HG03439 (cell line): ENCODE results near the gene KLHL7.
"Not testable (repeated sequence)": the region's sequence is repeated elsewhere in the genome, so short reads cannot be mapped to it uniquely, and the experiment has no call there.

Source experiments
- ATAC-seq: cut with Tn5 transposase; IDR thresholded peaks from one replicate; pipeline ENCODE4 v1.9.1; 2021; ENCODE audit warnings: mild to moderate bottlenecking, moderate library complexity; ENCODE audit not compliant: unreplicated experiment

Gene KLHL7

GRCh38 chr7:23106823-23107663 is 1.5 kb downstream of the KLHL7 start:
- ATAC-seq = no peak

- no peak for ATAC-seq
These were observed 2.2 kb downstream of the KLHL7 start for GRCh38 chr7:23107781-23108180.

GRCh38 chr7:23108995-23109394 is 3.4 kb downstream of the KLHL7 start:
- ATAC-seq = no peak

GRCh38 chr7:23109470-23109869 is 3.9 kb downstream of the KLHL7 start:
- no peak for ATAC-seq

- ATAC-seq = no peak
These were observed 9.3 kb downstream of the KLHL7 start for GRCh38 chr7:23114896-23115295.

DNA sequence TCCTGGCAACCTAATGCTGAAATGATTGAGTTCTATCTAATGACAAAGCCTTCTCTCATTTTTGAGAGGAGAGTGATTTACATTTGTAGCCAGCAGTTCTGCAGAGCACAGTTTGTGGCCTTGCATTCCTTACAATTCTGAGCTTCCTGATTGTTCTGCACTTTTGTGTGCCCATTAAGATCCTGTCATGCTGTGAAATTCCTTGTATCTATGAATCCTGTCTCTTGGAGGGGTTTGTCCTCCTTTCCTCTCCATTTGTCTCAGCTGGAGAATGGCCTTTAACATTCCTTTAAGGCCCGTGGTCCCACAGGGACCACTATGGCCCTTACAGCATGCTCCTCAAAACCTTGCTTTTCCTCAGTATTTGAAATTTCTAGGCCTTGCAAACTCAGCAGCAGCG is 10.4 kb downstream of the KLHL7 start:
- no peak for ATAC-seq

GRCh38 chr7:23117841-23118240 is 12.3 kb downstream of the KLHL7 start:
- ATAC-seq = no peak

DNA sequence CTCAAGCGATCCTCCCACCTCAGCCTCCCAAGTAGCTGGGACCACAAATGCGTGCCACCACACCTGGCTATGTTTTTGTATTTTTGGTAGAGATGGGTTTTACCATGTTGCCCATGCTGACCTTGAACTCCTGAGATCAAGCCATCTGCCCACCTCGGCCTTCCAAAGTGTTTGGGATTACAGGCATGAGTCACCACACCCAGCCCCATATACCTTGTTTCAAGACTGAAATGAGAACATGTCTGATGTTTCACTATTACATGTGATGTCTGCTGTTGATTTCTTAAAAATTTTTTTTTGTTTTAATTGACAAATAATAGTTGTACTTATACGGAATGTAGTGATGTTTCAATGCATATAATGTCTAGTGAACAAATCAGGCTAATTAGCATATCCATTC is 14.5 kb downstream of the KLHL7 start:
- no peak for ATAC-seq

GRCh38 chr7:23121165-23121564 is 15.6 kb downstream of the KLHL7 start:
- ATAC-seq = no peak

DNA sequence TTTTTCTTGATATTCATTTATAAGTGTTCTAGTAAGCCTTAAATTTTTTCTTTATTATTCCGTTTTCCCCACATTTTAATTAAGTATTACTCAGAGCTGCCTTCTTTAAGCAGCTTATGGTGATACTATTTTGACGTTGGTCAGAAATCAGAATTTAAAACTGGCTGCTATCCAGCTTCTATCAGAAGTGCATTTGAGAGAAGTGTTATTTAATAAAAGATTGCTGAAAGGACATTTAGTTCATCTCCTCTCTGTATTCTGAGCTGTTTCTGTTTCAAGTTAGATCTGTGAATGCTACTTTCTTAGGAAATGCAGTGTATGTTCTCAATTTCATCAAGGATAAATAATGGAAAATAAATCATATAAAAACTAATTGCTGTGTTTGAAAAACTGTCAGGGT is 17.4 kb downstream of the KLHL7 start:
- ATAC-seq = no peak

DNA sequence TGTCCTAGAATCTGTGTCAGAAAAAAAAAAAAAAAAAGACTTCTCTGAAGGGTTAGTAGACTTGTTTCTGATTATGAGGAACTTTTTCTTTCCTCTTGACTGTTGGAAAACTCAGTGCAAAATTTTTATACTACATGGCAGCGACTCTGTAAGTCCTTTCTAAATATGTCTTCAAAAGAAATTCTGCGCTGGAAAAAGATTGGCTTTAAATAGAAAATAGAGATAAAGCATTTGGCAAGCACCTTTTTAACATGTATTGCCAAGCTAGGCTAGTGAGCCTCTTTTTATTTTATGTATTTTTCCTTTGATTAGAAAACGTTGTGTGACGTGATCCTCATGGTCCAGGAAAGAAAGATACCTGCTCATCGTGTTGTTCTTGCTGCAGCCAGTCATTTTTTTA is 17.9 kb downstream of the KLHL7 start:
- ATAC-seq = no peak

DNA sequence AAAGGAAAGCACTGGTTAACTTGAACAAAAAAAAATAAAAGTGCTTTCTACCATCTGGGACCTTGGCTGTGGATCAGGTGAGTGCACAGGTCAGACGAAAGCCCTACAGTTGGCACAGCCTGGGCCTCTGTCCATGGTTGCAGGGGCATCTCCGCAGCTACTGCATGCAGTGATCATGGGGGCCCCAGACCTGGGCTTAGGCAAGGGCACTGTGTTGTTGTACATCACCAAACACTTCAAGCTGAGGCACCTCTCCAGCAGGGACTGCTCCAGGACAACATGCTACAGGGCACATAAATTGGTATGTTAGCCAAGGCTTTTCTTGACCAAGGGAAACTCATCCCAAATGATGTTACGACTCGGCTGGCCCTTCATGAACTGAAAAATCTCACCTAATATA is 23.5 kb downstream of the KLHL7 start:
- no peak for ATAC-seq

DNA sequence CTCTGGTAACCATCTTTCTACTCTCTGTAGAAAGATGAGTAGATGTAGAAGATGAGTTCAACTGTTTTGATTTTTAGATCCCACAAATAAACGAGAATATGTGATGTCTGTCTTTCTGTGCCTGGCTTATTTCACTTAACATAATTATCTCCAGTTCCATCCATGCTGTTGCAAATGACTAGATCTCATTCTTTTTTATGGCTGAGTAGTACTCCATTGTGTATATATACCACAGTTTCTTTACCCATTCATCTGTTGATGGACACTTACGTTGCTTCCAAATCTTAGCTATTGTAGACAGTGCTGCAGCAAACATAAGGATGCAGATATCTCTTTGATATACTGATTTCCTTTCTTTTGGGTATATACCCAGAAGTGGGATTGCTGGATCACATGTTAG is 26.2 kb downstream of the KLHL7 start:
- not testable (repeated sequence) for ATAC-seq

DNA sequence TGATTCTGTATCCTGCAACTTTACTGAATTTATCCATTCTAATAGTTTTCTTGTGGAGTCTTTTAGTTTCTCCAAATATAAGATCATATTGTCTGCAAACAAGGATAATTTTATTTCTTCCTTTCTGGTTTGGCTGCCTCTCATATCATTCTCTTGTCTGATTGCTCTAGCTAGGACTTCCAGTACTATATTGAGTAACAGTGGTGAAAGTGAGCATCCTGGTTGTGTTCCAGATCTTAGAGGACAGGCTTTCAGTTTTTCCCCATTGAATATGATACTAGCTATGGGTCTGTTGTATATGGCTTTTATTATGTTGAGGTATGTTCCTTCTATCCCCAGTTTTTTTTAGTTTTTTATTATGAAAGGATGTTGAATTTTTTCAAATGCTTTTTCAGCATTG is 28.2 kb downstream of the KLHL7 start:
- no peak for ATAC-seq

- ATAC-seq = no peak
These were observed 30.2 kb downstream of the KLHL7 start for GRCh38 chr7:23135755-23136154.

DNA sequence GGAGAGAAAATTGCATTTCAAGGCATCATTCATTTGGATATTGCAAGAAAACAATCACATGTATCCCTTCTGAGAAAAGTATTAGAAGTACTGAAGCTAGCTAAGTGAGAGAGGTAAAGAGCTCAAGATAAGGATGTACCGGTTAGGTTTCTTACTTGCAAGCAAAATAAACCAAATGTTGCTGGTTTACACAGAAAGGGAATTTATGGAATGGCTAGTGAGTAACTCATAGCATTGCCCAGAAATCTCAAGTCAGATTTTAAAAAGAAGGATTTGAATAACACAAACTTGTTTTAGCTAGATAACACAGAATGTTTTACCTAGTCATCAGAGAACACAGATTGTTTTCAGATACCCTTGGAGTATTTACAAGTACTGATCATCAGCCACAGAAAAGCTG is 30.6 kb downstream of the KLHL7 start:
- no peak for ATAC-seq

GRCh38 chr7:23157679-23158078 is 52.1 kb downstream of the KLHL7 start:
- ATAC-seq = no peak

- ATAC-seq = no peak
These were observed 53.0 kb downstream of the KLHL7 start for GRCh38 chr7:23158546-23158945.

DNA sequence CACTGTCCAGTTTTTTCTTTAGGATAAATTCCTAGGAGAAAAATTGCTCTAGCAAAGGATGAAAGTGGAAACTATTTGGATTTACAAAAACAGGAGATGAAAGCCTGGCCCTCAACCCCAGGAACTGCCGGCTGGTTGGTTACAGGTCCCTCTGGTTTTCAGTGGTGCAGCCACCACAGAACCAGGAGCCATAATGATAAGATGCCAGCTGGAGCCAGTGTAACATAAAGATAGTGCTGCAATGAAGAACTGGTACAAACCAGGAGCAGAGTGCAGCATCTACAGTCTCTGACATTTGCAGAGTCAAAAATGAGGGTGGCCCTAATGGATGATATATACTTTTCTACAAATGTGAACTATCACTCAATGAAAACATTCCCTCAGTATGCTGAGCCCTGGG is 55.9 kb downstream of the KLHL7 start:
- no peak for ATAC-seq

- no peak for ATAC-seq
These were observed 59.3 kb downstream of the KLHL7 start for GRCh38 chr7:23164846-23165245.

DNA sequence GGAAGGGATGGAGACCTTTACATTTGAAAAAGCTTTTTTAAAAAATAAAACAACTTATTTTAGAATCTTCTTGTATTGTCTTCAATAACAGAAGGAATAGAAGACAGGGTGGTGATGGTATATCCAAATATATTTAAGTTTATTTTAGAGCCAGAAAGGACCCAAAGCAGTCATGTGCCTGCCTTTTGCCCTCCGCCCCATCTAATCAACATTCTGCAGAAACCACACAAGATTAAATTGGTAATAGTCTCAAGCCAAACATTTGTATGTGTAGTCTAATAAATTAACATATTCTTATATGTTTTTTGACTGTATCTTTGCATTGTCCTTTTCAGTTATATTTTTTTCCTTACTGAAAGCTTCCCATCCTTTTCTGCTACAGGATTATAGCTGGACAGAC is 59.7 kb downstream of the KLHL7 start:
- no peak for ATAC-seq

- no peak for ATAC-seq
These were observed 62.1 kb downstream of the KLHL7 start for GRCh38 chr7:23167691-23168090.
